Testis (tissue), 5 donors: ENCODE results near the gene TINAG. TPM values are rescaled to one million over a fixed set of nuclear protein-coding genes. Genes with fewer than 3 reads are reported as not detected.

Experiments
- DNase-seq: peaks from one replicate; pipeline ENCODE4 v3.0.0-alpha.2; 2019
- H3K27ac ChIP-seq, 2 donors: fragments of 200-600 bp; sonication (generic); one replicate each; pipeline ENCODE4 v1.5.1; 2019
- H3K27me3 ChIP-seq: fragments of 200-600 bp; sonication (generic); one replicate; pipeline ENCODE4 v1.5.1; 2019
- H3K36me3 ChIP-seq: fragments of 200-600 bp; sonication (generic); one replicate; pipeline ENCODE4 v1.5.1; 2017; ENCODE audit warnings: low read depth; ENCODE audit errors: missing control alignments
- H3K4me1 ChIP-seq: fragments of 200-600 bp; sonication (generic); one replicate; pipeline ENCODE4 v1.5.1; 2019
- H3K4me3 ChIP-seq, 2 donors: fragments of 200-600 bp; sonication (generic); one replicate each; pipeline ENCODE4 v1.5.1; 2017 to 2019
- H3K9me3 ChIP-seq: fragments of 200-600 bp; sonication (generic); one replicate; pipeline ENCODE4 v1.5.1; 2017
- CTCF ChIP-seq, 3 experiments: fragments of 450-650 bp in 2 of 3; fragments of 200-600 bp in 1 of 3; sonication (generic) in 1 of 3; IDR thresholded peaks; one replicate each; pipeline ENCODE4 v1.5.1; 2016 to 2019; ENCODE audit warnings: antibody characterized with exemption in 3 of 3, mild to moderate bottlenecking in 2 of 3, moderate library complexity in 1 of 3
- POLR2A ChIP-seq: fragments of 450-650 bp; IDR thresholded peaks from one replicate; pipeline ENCODE4 v1.6.1; 2017; ENCODE audit warnings: antibody characterized with exemption, mild to moderate bottlenecking, moderate library complexity
- WGBS, 2 donors: methylation state at CpG; one replicate each; pipeline ENCODE4 v1.1.5; 2018; 5-methylcytosine and 5-hydroxymethylcytosine counted together
- intact Hi-C: fragments of 100-400 bp; cut with DNase I; formaldehyde crosslinking; loops from one replicate; pipeline ENCODE4 v1.15.1; 2023; ENCODE audit warnings: low total_unique reads
- long read RNA-seq, 2 donors: transcript quantifications; one replicate each; lab custom pipeline, GENCODE V29; 2026
- polyA plus RNA-seq: library from polyadenylated mRNA; stranded (reverse); fragments of 350-450 nt; fragmentation: Illumina TruSeq; extraction: RNeasy Lipid Tissue Mini Kit (QIAGEN cat#74804); gene quantifications from one replicate; pipeline ENCODE4 v1.2.3, GENCODE V29; 2014; ENCODE audit warnings: low read depth, low replicate concordance; ENCODE audit not compliant: insufficient read depth
- total RNA-seq, 2 donors: library from RNA; depleted of rRNA; stranded (reverse); fragments of >200 nt; gene quantifications; one replicate each; pipeline ENCODE4 v1.2.3, GENCODE V29; 2016

The TINAG gene
- total RNA-seq (not detected), polyA plus RNA-seq (not detected)
- long read RNA-seq, donor 1 = 0 reads
- long read RNA-seq, donor 2 = 0 reads

- no peak for DNase-seq
- no peak within 1 kb of the TSS for H3K27ac ChIP-seq
- no peak within 1 kb of the TSS for H3K4me3 ChIP-seq
- no peaks in the 10 kb centered on the region for H3K4me1 ChIP-seq
- TF ChIP-seq CTCF (IDR thresholded peaks at IDR 0.05) = no peak
- no peak for TF ChIP-seq POLR2A
- H3K9me3 ChIP-seq = no peaks in the 10 kb centered on the region
- 69 to 74% methylated on average over 10 of the region's 10 CpGs for whole genome bisulfite sequencing, 2 donors
- intact Hi-C loops = no loop called here
- no peaks in the 10 kb centered on the region for H3K27me3 ChIP-seq
- no peaks in the 10 kb centered on the region for H3K36me3 ChIP-seq
Measured at GRCh38 chr6:54308289-54308985, at the start of gene TINAG. TSS of gene TINAG (plus strand) at chr6:54308441. CDS start at chr6:54308551, 110 bp downstream.

GRCh38 chr6:54260025-54260424 is 48.2 kb upstream of the TINAG start:
- no peaks in the 10 kb centered on the region for H3K4me1 ChIP-seq
- H3K9me3 ChIP-seq = no peaks in the 10 kb centered on the region
- H3K36me3 ChIP-seq = no peaks in the 10 kb centered on the region
- no peak overlapping the region for H3K4me3 ChIP-seq
- TF ChIP-seq POLR2A = no peak
- no peak for TF ChIP-seq CTCF (IDR thresholded peaks at IDR 0.05)
- no peak overlapping the region for H3K27ac ChIP-seq
- no peaks in the 10 kb centered on the region for H3K27me3 ChIP-seq
- no peak for DNase-seq
- intact Hi-C loops = no loop called here

- intact Hi-C loops = no loop called here
- no peaks in the 10 kb centered on the region for H3K27me3 ChIP-seq
- WGBS, 2 donors = 48 to 62% methylated on average over 1 of the region's 1 CpG
Measured at GRCh38 chr6:54262499-54262898, 45.7 kb upstream of the TINAG start.

GRCh38 chr6:54262971-54263370 is 45.3 kb upstream of the TINAG start:
- H3K27ac ChIP-seq = no peak overlapping the region
- no peak for DNase-seq
- no peaks in the 10 kb centered on the region for H3K9me3 ChIP-seq
- intact Hi-C loops = no loop called here
- no peaks in the 10 kb centered on the region for H3K27me3 ChIP-seq
- 57 to 78% methylated on average over 2 of the region's 2 CpGs for WGBS, 2 donors
- no peaks in the 10 kb centered on the region for H3K36me3 ChIP-seq
- no peak overlapping the region for H3K4me3 ChIP-seq
- H3K4me1 ChIP-seq = no peaks in the 10 kb centered on the region
- TF ChIP-seq POLR2A (no peak), CTCF (IDR thresholded peaks at IDR 0.05) (no peak)

More at GRCh38 chr6:54262499-54262898, 45.7 kb upstream of the TINAG start:
- no peak overlapping the region for H3K27ac ChIP-seq
- TF ChIP-seq POLR2A = no peak
- no peak for TF ChIP-seq CTCF (IDR thresholded peaks at IDR 0.05)
- no peak overlapping the region for H3K4me3 ChIP-seq
- no peaks in the 10 kb centered on the region for H3K36me3 ChIP-seq
- DNase-seq = no peak
- H3K4me1 ChIP-seq = no peaks in the 10 kb centered on the region
- no peaks in the 10 kb centered on the region for H3K9me3 ChIP-seq
